DMS 273 (cell line): Measurements from ENCODE around the gene LRP1-AS.
"Not testable (repeated sequence)": the region's sequence is repeated elsewhere in the genome, so short reads cannot be mapped to it uniquely, and the experiment has no call there.

Experiments
- DNase-seq: peaks from one replicate; lab custom pipeline; 2025; ENCODE audit not compliant: unreplicated experiment; lab: John Stamatoyannopoulos, UW

Gene LRP1-AS

GRCh38 chr12:57124261-57124877, 23.1 kb downstream of the LRP1-AS start:
- peak; percentile 83 for DNase-seq

- no peak for DNase-seq
Observed at GRCh38 chr12:57123813-57124212, 23.6 kb downstream of the LRP1-AS start.

- DNase-seq: not testable (repeated sequence)
Observed at GRCh38 chr12:57120718-57121117, 26.7 kb downstream of the LRP1-AS start.

GRCh38 chr12:57119294-57120085, 27.9 kb downstream of the LRP1-AS start:
- DNase-seq: no peak

GRCh38 chr12:57118711-57119271, 28.6 kb downstream of the LRP1-AS start:
- DNase-seq: no peak

GRCh38 chr12:57116580-57117281, 30.7 kb downstream of the LRP1-AS start:
- no peak for DNase-seq

- no peak for DNase-seq
Observed at GRCh38 chr12:57112492-57113294, 34.7 kb downstream of the LRP1-AS start.

GRCh38 chr12:57111031-57111734, 36.2 kb downstream of the LRP1-AS start, which contains the start of gene STAT6:
Gene STAT6 (minus strand): TSS chr12:57111362. CDS start chr12:57108278, 3,084 bp downstream.
- peak; percentile 26 for DNase-seq

- no peak for DNase-seq
Observed at GRCh38 chr12:57110104-57111030, 37.1 kb downstream of the LRP1-AS start.

GRCh38 chr12:57109207-57110103, 38.0 kb downstream of the LRP1-AS start:
- DNase-seq: no peak

- DNase-seq: no peak
Observed at GRCh38 chr12:57107456-57108155, 39.8 kb downstream of the LRP1-AS start.

- DNase-seq: peak; percentile 36
Observed at GRCh38 chr12:57106021-57106708, 41.3 kb downstream of the LRP1-AS start.

- DNase-seq: no peak
Observed at GRCh38 chr12:57105011-57105753, 42.2 kb downstream of the LRP1-AS start.

GRCh38 chr12:57104292-57104910, 43.0 kb downstream of the LRP1-AS start:
- no peak for DNase-seq

- no peak for DNase-seq
Observed at GRCh38 chr12:57103856-57104255, 43.6 kb downstream of the LRP1-AS start.
